GM12864 (cell line): Measurements from ENCODE around the gene TLE4.

ENCODE experiments used
- DNase-seq: peaks from one replicate; pipeline ENCODE4 v3.0.0-alpha.2; 2011; ENCODE audit warnings: low read depth
- H3K4me3 ChIP-seq: 2 replicates; pipeline ENCODE4 v1.5.1; 2011; ENCODE audit warnings: mild to moderate bottlenecking, low read depth, low read length, control low read depth
- TF ChIP-seq, protein P1 (sequence below): IDR thresholded peaks from 2 replicates; pipeline ENCODE4 v1.5.1; 2011; ENCODE audit warnings: low read depth, mild to moderate bottlenecking, moderate library complexity, low read length, control low read depth, inconsistent platforms; ENCODE audit errors: missing control alignments

TLE4 gene

DNA sequence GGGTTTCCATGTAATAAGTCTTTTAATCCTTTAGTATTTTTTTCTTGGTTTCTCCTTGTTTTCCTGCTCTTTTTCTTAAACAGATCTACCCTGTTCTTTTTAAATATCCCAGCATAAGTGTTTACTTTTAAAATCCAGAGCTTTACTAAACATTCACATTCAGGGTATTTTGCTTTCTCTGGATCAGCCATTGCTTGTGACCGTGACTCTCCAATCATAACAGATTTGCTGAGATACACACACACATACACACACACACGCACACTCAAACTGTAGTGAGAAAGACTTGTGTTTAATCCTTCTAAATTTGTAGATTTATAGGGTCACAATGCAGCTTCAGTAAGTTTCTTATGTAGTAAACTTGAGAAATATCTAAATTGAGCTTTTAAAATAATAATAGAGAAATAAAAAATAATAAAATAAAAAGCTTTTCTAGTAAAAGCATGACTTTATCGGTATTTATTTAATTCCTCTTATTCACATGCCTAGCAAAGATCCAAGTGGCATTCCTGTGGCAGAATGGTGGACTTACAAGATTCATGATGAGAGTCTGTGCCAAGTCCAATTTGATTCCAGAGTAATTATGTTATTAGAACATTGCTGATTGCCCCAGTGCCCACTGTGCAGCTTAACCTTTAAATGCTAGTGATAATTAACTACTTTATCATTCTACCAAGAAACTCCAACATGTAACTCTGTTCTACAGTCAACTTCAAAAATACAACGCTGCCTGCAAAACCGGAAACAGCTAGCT lies 129.0 kb downstream of the TLE4 start:
- TF ChIP-seq, protein P1, sequence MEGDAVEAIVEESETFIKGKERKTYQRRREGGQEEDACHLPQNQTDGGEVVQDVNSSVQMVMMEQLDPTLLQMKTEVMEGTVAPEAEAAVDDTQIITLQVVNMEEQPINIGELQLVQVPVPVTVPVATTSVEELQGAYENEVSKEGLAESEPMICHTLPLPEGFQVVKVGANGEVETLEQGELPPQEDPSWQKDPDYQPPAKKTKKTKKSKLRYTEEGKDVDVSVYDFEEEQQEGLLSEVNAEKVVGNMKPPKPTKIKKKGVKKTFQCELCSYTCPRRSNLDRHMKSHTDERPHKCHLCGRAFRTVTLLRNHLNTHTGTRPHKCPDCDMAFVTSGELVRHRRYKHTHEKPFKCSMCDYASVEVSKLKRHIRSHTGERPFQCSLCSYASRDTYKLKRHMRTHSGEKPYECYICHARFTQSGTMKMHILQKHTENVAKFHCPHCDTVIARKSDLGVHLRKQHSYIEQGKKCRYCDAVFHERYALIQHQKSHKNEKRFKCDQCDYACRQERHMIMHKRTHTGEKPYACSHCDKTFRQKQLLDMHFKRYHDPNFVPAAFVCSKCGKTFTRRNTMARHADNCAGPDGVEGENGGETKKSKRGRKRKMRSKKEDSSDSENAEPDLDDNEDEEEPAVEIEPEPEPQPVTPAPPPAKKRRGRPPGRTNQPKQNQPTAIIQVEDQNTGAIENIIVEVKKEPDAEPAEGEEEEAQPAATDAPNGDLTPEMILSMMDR = no peak
- H3K4me3 ChIP-seq = no peak overlapping the region
- DNase-seq = no peak

DNA sequence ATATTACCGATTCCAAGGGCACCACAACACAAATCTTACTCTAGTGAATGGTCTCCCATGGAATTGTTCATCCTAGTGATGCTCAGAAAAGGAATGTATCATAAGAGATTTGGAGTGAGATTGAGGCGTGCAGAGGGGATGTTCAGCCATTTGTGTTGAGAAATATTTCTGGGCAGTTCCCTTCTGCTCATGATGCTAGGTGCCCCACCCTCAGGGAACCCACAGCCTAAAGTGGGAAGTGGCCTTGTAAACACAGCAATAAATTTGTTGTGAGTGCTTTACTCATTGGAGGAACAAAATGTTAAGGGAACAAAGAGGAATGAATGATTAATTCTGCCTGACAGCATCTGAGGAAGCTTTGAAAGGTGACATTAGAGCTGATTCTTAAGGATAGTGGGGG lies 129.9 kb downstream of the TLE4 start:
- TF ChIP-seq, protein P1 = no peak

GRCh38 chr9:79705704-79706103 lies 133.9 kb downstream of the TLE4 start:
- DNase-seq = no peak
- H3K4me3 ChIP-seq = no peak overlapping the region
- TF ChIP-seq, protein P1 = no peak

More for the DNA sequence above, 129.9 kb downstream of the TLE4 start:
- DNase-seq = no peak
- H3K4me3 ChIP-seq = no peak overlapping the region

- no peak for DNase-seq
- H3K4me3 ChIP-seq = no peak overlapping the region
- TF ChIP-seq, protein P1 = no peak
Observed at GRCh38 chr9:79706512-79706911, 134.7 kb downstream of the TLE4 start.

DNA sequence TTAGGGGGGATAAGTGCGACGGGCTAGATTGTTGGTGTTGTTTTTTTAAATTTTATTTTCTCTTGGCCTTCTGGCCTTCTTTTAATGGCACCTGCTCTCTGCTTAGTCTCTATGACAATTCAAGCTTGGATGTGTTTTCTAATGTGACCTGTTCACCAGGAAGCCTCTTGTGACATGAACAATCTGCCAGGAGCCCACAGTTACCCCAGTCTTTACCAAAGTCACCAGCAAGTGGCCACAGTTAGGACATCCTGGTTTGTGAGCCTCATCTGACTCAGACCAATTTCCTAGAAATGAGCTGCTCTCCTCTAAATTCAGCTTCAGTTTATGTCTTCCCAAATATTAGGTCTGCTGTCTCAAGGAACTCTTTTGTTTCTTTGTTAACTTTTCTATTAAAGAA lies 135.8 kb downstream of the TLE4 start:
- no peak for DNase-seq
- TF ChIP-seq, protein P1 = no peak

GRCh38 chr9:79708541-79708940 lies 136.8 kb downstream of the TLE4 start:
- no peak overlapping the region for H3K4me3 ChIP-seq
- TF ChIP-seq, protein P1 = no peak
- DNase-seq = no peak

More for the DNA sequence above, 135.8 kb downstream of the TLE4 start:
- H3K4me3 ChIP-seq = no peak overlapping the region
